ENCODE measurements around the gene FRMPD1.

- no peak for TF ChIP-seq POLR2A (IDR thresholded peaks at IDR 0.05; ENCODE audit: low read depth, low read length)
- no peak for TF ChIP-seq POLR2AphosphoS5 (IDR thresholded peaks at IDR 0.05; ENCODE audit: low read depth, low read length)
These were observed 18.5 kb downstream of the FRMPD1 start for GRCh38 chr9:37669232-37669631.

Measured in GM12892 (cell line).